Suprapubic skin (tissue), 3 donors: ENCODE measurements around the gene RUNX3.

Experiments used
- EP300 ChIP-seq: sonication (generic); formaldehyde crosslinking; IDR thresholded peaks from one replicate; pipeline ENCODE4 v1.6.1; 2017; ENCODE audit warnings: antibody characterized with exemption
- TF ChIP-seq, protein P1 (sequence below), 2 donors: fragments of 200-600 bp in 1 of 2; fragments of 450-650 bp in 1 of 2; sonication (generic) in 1 of 2; IDR thresholded peaks; one replicate each; pipeline ENCODE4 v1.5.1; 2016 to 2019; ENCODE audit warnings: antibody characterized with exemption in 2 of 2, mild to moderate bottlenecking in 1 of 2, moderate library complexity in 1 of 2

DNA sequence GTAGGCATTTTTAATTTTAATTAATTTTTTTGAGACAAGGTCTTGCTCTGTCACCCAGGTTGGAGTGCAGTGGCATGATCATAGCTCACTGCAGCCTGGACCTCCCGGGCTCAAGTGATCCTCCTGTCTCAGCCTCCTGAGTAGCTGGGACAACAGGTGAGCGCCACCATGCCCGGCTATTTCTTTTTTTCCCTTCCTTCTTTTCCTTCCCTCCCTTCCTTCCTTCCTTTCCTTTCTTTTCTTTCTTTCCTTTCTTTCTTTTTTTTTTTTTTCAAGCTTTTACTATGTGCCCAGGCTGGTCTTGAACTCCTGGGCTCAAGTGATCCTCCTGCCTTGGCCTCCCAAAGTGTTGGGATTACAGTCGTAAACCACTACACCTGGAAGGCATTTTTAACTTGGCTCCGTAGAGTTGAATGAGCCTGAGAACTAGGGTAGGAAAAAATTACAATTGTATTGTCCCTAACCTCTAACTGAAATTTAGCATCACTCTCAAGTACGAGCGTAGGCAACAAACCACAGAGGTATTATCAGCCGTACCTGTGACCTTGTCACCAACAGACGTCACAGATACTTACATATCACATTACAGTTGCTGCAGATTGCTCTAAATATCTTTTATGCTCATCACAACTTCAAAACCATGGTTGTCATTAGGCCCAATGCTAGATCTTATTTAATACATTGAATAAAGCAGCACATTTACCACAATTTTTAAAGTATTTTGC, 8.0 kb downstream of the RUNX3 start:
- TF ChIP-seq EP300: no peak
- TF ChIP-seq, protein P1, sequence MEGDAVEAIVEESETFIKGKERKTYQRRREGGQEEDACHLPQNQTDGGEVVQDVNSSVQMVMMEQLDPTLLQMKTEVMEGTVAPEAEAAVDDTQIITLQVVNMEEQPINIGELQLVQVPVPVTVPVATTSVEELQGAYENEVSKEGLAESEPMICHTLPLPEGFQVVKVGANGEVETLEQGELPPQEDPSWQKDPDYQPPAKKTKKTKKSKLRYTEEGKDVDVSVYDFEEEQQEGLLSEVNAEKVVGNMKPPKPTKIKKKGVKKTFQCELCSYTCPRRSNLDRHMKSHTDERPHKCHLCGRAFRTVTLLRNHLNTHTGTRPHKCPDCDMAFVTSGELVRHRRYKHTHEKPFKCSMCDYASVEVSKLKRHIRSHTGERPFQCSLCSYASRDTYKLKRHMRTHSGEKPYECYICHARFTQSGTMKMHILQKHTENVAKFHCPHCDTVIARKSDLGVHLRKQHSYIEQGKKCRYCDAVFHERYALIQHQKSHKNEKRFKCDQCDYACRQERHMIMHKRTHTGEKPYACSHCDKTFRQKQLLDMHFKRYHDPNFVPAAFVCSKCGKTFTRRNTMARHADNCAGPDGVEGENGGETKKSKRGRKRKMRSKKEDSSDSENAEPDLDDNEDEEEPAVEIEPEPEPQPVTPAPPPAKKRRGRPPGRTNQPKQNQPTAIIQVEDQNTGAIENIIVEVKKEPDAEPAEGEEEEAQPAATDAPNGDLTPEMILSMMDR (IDR thresholded peaks at IDR 0.05): no peak
